Parathyroid adenoma (tissue), 2 donors: ENCODE measurements around the gene TMBIM6.

Source experiments
- H2AFZ ChIP-seq: fragments of 300-600 bp; sonication (generic); one replicate; pipeline ENCODE4 v1.7.0; 2017; ENCODE audit warnings: antibody characterized with exemption, mild to moderate bottlenecking
- H3K27ac ChIP-seq: fragments of 300-600 bp; sonication (generic); one replicate; pipeline ENCODE4 v1.7.0; 2017
- H3K27me3 ChIP-seq: fragments of 300-600 bp; sonication (generic); one replicate; pipeline ENCODE4 v1.7.0; 2017; ENCODE audit warnings: low read length; ENCODE audit not compliant: control insufficient read depth, insufficient read depth
- H3K36me3 ChIP-seq: fragments of 300-600 bp; sonication (generic); one replicate; pipeline ENCODE4 v1.7.0; 2017; ENCODE audit warnings: low read length; ENCODE audit not compliant: control insufficient read depth, insufficient read depth
- H3K4me1 ChIP-seq: fragments of 300-600 bp; sonication (generic); one replicate; pipeline ENCODE4 v1.7.0; 2017; ENCODE audit warnings: control low read depth
- H3K4me2 ChIP-seq: fragments of 300-600 bp; sonication (generic); one replicate; pipeline ENCODE4 v1.7.0; 2017; ENCODE audit warnings: low read length
- H3K4me3 ChIP-seq: fragments of 300-600 bp; sonication (generic); one replicate; pipeline ENCODE4 v1.7.0; 2017; ENCODE audit warnings: low read depth, low read length
- H3K79me2 ChIP-seq: fragments of 300-600 bp; sonication (generic); one replicate; pipeline ENCODE4 v1.7.0; 2017; ENCODE audit warnings: control low read depth
- H3K9ac ChIP-seq: fragments of 300-600 bp; sonication (generic); one replicate; pipeline ENCODE4 v1.7.0; 2017; ENCODE audit warnings: mild to moderate bottlenecking
- H3K9me3 ChIP-seq: fragments of 300-600 bp; sonication (generic); one replicate; pipeline ENCODE4 v1.7.0; 2017; ENCODE audit warnings: low read length; ENCODE audit not compliant: control insufficient read depth
- TF ChIP-seq, protein P1 (sequence below): fragments of 300-600 bp; sonication (generic); IDR thresholded peaks from one replicate; pipeline ENCODE4 v1.7.0; 2017; ENCODE audit warnings: antibody characterized with exemption, mild to moderate bottlenecking
- donor health status: primary hyperparathyroidism.

Gene TMBIM6

DNA sequence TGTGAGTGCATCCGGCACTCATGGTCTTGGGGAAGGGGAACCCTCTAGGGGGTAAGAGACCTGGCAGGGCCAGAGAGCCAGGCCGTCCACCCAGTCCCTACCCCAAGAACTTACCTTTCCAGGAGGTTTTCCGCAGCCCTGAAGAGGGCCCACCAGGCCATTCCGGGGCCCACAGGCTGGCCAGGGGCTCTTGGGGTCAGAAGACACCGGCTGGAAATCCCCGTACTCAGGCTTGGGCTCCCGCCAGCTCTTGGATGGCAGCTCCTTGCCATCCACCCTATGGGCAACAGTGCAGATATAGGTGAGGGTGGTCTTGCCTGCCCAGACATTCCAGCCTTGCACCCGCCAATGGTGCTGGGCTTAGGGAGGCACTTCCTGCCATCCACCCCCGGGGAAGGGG, 52.3 kb downstream of the TMBIM6 start:
- Histone ChIP-seq H3K27ac (no peak overlapping the region), H3K4me1 (no peaks in the 10 kb centered on the region), H3K9ac (no peak overlapping the region), H3K79me2 (no peaks in the 10 kb centered on the region), H3K4me3 (no peak overlapping the region), H3K36me3 (no peaks in the 10 kb centered on the region), H3K9me3 (no peaks in the 10 kb centered on the region), H3K4me2 (no peak overlapping the region), H3K27me3 (no peaks in the 10 kb centered on the region), H2AFZ (no peak overlapping the region)
- TF ChIP-seq, protein P1, sequence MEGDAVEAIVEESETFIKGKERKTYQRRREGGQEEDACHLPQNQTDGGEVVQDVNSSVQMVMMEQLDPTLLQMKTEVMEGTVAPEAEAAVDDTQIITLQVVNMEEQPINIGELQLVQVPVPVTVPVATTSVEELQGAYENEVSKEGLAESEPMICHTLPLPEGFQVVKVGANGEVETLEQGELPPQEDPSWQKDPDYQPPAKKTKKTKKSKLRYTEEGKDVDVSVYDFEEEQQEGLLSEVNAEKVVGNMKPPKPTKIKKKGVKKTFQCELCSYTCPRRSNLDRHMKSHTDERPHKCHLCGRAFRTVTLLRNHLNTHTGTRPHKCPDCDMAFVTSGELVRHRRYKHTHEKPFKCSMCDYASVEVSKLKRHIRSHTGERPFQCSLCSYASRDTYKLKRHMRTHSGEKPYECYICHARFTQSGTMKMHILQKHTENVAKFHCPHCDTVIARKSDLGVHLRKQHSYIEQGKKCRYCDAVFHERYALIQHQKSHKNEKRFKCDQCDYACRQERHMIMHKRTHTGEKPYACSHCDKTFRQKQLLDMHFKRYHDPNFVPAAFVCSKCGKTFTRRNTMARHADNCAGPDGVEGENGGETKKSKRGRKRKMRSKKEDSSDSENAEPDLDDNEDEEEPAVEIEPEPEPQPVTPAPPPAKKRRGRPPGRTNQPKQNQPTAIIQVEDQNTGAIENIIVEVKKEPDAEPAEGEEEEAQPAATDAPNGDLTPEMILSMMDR, result no peak

GRCh38 chr12:49794021-49794420, 52.7 kb downstream of the TMBIM6 start:
- no peak overlapping the region for H3K27ac ChIP-seq
- no peak overlapping the region for H3K4me2 ChIP-seq
- H3K9me3 ChIP-seq, result no peaks in the 10 kb centered on the region
- no peaks in the 10 kb centered on the region for H3K36me3 ChIP-seq
- no peak overlapping the region for H3K4me3 ChIP-seq
- H3K9ac ChIP-seq, result no peak overlapping the region
- H2AFZ ChIP-seq, result no peak overlapping the region
- TF ChIP-seq, protein P1, result no peak
- H3K27me3 ChIP-seq, result no peaks in the 10 kb centered on the region
- no peaks in the 10 kb centered on the region for H3K79me2 ChIP-seq
- no peaks in the 10 kb centered on the region for H3K4me1 ChIP-seq

GRCh38 chr12:49794811-49795653, 53.7 kb downstream of the TMBIM6 start:
- Histone ChIP-seq H3K9ac (no peak overlapping the region), H3K79me2 (no peaks in the 10 kb centered on the region), H2AFZ (no peak overlapping the region), H3K4me3 (no peak overlapping the region), H3K4me2 (no peak overlapping the region), H3K9me3 (no peaks in the 10 kb centered on the region), H3K36me3 (no peaks in the 10 kb centered on the region), H3K27ac (no peak overlapping the region), H3K4me1 (no peaks in the 10 kb centered on the region), H3K27me3 (no peaks in the 10 kb centered on the region)
- TF ChIP-seq, protein P1, result no peak

GRCh38 chr12:49795654-49796105, 54.3 kb downstream of the TMBIM6 start:
- H3K27ac ChIP-seq, result no peak overlapping the region
- H3K36me3 ChIP-seq, result no peaks in the 10 kb centered on the region

More at GRCh38 chr12:49795654-49796105, 54.3 kb downstream of the TMBIM6 start:
- Histone ChIP-seq H2AFZ (no peak overlapping the region), H3K27me3 (no peaks in the 10 kb centered on the region), H3K4me1 (no peaks in the 10 kb centered on the region), H3K4me3 (no peak overlapping the region), H3K9me3 (no peaks in the 10 kb centered on the region), H3K4me2 (no peak overlapping the region), H3K79me2 (no peaks in the 10 kb centered on the region), H3K9ac (no peak overlapping the region)
- TF ChIP-seq, protein P1, result no peak
